Stimulated activated CD8-positive, alpha-beta memory T cell treated with anti-CD3 and anti-CD28 coated beads, Interleukin-2, amount 100 ng/mL, for 1 hour (primary cell): ENCODE data around the gene PRSS16.
"Not testable (repeated sequence)": the region's sequence is repeated elsewhere in the genome, so short reads cannot be mapped to it uniquely, and the experiment has no call there.

Source experiments
- DNase-seq, 2 donors: peaks; one replicate each; pipeline ENCODE4 v3.0.0-alpha.2; 2020; ENCODE audit warnings: low read depth in 2 of 2

PRSS16 gene

DNA sequence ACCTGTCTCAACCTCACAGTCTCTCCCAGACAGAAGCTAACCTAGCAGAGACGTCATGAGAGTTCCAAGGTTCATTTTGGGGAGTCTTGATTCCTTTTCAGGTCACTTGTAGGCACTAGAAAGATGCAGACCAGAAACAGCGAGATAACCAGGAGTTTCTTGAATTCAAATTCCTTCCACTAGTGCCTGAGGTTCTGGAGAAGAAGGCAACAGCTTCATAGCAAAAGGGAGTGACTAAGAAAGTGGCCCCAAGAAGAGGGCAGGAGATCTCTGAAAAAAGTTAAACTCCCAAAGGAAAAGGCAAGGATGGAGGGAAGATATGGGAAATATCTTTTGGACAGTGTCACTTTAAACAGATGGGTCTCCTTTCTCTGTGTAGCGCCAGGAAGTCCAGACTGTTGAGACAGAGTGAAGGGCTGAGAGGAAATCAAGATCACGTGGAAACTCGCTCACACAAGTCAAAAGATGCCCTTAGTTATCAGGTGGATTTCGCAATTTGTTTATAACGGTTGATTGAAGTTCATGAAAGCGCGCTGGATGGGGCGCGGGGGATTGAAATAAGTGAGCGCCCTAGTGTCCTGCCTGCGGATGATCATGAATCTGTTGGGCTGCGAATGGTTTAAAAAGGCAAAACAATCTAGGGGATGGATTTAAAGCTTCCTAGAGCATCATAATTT, 4.8 kb upstream of the PRSS16 start:
- no peak for DNase-seq

- no peak for DNase-seq
Observed at GRCh38 chr6:27248783-27249182, 1.3 kb downstream of the PRSS16 start.

DNA sequence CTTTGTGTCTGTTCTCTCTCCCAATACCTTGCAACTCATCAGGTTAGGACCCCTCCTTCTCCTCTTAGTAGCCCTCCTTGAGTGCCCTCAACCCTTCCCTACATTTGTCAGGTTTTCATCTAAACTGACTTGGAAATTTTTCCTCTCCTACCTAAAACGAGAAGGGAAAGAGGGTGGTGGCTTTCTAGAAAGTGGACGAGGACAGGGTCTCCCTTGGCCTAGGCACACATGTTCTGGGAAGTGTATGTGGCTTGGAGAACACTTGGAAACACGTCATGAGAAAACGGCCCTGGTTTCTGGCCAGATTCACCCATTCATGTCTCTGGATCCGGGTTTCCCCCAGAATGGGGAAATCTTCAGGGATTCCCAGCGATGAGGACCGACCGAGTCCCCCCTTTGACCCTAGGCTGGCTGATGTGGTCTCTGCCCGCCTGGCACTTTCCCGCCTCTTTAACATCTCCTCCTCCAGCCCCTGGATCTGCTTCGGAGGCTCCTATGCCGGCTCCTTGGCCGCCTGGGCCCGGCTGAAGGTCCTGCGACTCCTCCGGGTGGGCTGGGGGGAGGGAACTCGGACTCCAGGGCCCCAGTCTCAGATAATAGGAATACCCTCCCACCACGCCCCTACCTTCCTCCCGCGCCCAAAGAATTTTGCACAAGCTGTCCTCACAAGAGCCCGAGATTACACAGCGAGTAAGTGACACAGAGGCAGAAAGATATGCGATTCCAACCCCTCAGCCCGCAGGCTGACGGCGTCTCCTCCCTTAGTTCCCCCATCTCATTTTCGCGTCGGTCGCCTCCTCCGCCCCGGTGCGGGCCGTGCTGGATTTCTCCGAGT, 3.0 kb downstream of the PRSS16 start:
- no peak for DNase-seq

DNA sequence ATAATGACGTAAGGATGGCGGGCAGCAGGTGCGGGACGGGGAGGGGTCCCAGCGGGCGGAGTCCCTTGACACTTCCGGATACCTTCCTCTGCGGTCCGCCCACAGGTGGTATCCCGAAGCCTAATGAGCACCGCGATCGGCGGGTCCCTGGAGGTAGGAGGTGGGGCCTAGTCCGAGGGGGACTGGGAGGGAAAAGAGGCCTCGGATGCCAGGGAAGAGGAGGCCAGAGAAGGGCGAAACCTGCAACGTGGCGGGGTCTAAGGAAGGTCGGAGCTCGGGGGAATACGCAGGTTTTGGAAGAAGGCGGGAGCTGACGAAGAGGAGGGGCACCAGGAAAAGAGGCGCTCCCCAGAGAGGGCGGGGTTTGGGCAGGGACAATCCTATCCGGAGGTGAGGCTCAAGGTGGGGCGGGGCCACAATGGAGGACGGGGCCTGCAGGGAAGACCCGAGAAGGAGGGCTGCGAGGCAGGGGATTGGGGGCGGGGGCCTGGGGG, 3.7 kb downstream of the PRSS16 start:
- peak; percentile 20 to 32 for DNase-seq

DNA sequence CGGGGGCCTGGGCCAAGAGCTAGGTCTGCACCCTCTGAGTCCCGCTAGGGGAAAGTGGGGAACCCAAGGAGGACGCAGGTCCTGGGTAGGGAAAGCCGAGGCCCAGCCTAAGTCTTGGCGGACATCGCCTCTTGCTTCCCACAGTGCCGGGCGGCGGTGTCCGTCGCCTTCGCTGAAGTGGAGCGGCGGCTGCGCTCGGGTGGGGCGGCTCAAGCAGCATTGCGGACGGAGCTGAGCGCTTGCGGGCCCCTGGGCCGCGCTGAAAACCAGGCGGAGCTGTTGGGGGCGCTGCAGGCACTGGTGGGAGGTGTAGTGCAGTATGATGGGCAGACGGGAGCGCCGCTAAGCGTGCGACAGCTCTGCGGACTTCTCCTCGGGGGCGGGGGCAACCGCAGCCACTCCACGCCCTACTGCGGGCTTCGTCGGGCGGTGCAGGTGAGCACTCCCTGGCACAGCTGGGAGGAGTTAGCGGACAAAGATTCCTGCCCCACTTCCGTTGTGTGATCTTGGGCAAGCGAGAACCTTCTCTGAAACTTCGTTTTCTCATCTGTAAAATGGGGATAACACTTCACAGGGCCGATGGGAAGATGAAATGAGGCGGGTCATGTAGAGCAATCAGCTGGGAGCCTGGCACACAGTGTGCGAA, 4.2 kb downstream of the PRSS16 start:
- DNase-seq, result peak; percentile 13 to 35

DNA sequence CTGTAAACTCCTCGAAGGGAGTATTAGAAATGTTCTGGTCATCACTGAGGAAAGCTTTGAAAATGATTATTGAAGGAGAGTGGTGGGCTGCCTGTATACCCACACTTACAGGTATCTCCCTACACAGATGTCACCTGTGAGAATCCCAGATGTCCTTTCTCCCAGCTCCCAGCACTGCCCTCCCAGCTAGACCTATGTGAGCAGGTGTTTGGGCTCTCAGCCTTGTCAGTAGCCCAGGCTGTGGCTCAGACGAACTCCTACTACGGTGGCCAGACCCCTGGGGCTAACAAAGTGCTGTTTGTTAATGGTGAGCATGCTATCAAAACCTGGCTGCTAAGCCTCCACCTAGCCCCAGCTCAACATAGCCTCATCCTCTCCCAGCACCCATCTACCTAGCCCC, 7.1 kb downstream of the PRSS16 start:
- no peak for DNase-seq

DNA sequence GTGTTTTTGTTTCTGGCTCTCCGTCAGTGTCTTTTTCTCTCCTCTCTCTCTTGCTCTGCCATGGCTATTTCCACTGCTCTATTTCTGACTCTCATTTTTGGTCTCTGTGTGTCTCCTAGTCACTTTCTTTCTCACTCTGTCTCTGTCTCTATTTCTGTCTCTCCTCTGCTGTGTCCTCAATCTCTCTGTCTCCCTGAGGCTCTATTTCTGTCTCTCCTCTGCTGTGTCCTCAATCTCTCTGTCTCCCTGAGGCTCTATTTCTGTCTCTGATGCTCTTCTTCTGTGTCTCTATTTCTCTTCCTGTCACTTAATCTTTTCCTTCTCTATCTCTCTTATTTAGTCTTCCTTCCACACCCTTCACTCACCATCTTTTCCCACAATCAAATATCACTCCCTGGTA, 8.4 kb downstream of the PRSS16 start:
- no peak for DNase-seq

DNA sequence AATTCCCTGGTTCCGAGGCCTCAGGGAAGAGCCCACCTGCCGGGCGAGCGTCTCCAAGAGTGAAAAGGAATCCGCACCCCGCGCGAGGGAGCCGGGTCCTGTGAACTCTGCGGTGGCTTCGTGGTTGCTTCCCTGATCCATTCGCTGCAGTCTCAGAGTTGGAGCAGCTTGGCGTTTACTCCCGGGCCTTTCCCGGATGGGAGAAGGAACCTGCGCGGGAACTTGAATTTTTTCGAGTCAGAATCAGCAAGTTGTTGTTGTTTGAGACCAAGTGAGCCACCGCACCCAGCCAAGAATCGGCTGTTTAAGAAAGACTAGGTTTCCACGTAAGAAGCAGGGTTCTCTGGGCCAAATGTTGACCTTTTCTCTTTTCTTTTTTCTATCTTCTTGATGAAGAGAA, 12.9 kb downstream of the PRSS16 start:
- DNase-seq, result no peak

- no peak for DNase-seq
Observed at GRCh38 chr6:27260836-27261375, 13.4 kb downstream of the PRSS16 start.

DNA sequence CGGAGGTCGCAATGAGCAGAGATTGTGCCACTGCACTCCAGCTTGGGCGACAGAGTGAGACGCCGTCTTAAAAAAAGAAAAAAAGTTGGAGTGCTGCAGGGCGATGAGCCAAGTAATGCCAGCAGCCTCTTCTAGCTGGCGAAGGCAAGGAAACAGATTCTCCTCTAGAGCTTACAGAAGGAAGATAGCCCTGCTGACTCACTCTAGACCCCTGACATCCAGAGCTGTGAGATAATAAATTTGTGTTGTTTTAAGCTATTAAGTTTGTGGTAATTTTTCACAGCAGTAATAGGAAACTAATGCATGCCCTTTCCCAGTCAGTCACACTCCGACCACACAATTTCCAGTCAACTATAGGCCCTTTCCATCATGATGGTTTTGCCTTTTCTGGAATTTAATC, 16.4 kb downstream of the PRSS16 start:
- DNase-seq, result no peak

DNA sequence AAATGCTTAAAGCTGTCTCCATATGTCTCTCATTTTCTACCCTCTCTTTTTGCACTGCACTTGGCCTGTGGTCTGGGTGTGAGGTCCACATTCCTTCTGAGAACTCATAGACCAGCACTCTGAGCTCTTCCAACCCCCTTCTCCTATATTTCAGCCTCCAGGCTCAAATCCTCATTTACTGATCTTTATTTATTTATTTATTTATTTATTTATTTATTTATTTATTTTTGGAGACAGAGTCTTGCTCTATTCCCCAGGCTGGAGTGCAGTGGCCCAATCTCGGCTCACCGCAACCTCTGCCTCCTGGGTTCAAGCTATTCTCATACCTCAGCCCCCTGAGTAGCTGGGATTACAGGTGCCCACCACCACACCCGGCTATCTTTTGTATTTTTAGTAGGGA, 19.5 kb downstream of the PRSS16 start:
- DNase-seq, result not testable (repeated sequence)

- no peak for DNase-seq
Observed at GRCh38 chr6:27267857-27268434, 20.4 kb downstream of the PRSS16 start.

DNA sequence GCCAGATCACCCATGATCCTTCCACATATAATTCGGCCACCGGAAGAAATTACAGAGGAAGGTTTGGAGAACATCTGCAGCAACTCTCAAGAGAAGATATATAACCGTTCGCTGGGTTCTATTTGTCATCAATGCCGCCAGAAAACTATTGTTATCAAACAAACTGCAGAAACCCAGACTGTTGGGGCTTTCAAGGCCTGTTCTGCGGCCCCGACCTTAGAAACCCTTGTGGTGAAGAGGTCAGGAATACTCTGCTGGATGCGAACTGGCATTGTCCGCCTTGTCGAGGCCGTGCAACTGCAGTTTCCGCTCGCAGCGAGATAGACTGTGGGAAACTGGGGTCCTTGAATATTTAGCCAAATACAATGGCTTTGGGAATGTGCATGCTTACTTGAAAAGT, 21.3 kb downstream of the PRSS16 start:
- DNase-seq, result no peak

- no peak for DNase-seq
Observed at GRCh38 chr6:27273783-27274182, 26.3 kb downstream of the PRSS16 start.

- no peak for DNase-seq
Observed at GRCh38 chr6:27275025-27275956, 27.8 kb downstream of the PRSS16 start.

DNA sequence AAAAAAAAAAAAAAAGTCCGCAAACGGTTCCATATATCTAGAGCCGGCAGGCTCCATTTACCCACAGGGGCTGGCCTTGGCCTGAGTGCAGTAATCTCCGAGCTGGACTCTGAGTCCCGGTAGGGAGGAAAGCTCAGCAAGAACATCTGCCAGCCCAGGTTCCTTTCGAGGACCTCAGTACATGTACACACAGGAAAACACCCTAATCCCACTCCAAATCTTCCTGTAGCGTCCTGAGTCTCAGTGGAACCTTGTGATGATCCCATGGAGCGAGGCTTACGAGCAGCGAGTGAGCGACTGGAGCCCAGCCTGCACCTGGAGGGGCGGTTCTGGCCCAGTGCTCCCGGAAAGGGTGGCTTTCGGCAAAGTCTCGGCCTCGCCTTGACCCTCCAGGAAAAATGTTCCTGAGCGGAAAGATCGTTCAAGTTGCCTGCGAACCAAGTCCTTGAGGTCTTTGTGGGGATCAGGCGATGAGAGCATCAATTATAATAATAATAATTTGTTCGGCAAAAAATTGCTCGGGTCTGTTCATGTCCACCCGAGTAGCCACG, 32.1 kb downstream of the PRSS16 start:
- no peak for DNase-seq

DNA sequence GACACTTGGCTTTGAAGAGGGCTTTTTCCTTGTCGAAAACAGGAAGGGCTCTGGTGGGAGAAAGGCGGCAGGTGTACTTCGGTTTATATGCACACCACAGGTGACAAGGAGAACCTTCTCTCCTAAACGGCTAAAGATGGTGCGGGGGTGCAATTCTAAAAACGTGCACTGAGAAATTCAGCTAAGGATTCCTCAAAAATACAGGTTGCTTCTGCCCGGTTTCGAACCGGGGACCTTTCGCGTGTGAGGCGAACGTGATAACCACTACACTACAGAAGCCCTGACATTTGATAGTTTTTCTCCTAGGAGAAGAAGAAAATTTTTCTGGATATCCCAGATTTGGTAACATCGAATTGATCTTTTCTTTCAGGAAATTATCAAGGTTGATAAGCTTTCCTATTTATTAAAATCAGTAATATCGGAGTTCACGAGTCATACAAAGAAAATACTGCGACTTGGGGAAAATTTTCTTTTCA, 32.6 kb downstream of the PRSS16 start:
- no peak for DNase-seq

- DNase-seq, result no peak
Observed at GRCh38 chr6:27280540-27281000, 33.1 kb downstream of the PRSS16 start.

- DNase-seq, result no peak
Observed at GRCh38 chr6:27281105-27281539, 33.6 kb downstream of the PRSS16 start.

- DNase-seq, result no peak
Observed at GRCh38 chr6:27281569-27281968, 34.1 kb downstream of the PRSS16 start.
